ENCODE data around the gene MBOAT2.

The MBOAT2 gene

DNA sequence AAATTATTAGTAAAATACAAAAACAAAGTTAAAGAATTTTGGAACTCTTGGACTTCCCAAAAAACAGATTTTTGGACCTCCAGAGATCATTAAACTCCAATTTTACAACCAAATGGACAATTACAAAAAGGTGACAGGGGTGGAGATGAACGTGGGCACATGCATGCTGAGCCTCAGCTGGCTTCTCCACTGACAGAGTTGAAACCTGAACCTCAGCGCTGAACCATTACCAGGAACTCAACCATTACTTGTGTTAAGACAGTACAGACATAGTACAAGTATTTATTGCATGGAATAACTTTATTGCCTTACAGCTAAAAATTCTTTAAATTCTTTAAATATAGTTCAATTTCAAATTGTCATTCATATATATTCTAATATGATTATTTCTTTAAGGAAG lies 133.0 kb downstream of the MBOAT2 start:
- Histone ChIP-seq H3K79me2 (ENCODE audit: control insufficient read depth, low read length) (no peaks in the 10 kb centered on the region), H3K9me3 (ENCODE audit: control insufficient read depth, insufficient read depth, low read length) (no peaks in the 10 kb centered on the region), H3K36me3 (ENCODE audit: control insufficient read depth, low read length) (no peaks in the 10 kb centered on the region), H4K20me1 (ENCODE audit: control insufficient read depth, insufficient read depth, low read depth, low read length) (no peaks in the 10 kb centered on the region), H3K9me2 (replicated peaks; ENCODE audit: control insufficient read depth, low read length) (no peaks in the 10 kb centered on the region), H3K4me1 (ENCODE audit: control insufficient read depth, low read length) (0 out of 2 replicates have a peak, but pooled peaks cover 7% of the 10 kb centered on the region), H3K4me2 (ENCODE audit: low read length) (no peak overlapping the region), H3K27ac (ENCODE audit: low read depth, low read length) (no peak overlapping the region), H3K4me3 (ENCODE audit: low read length) (no peak overlapping the region), H3F3A (ENCODE audit: control insufficient read depth, insufficient read depth) (no peaks in the 10 kb centered on the region), H3K27me3 (ENCODE audit: control insufficient read depth, low read length) (no peaks in the 10 kb centered on the region)
- no peak for TF ChIP-seq EZH2phosphoT487 (IDR thresholded peaks at IDR 0.05; ENCODE audit: borderline replicate concordance, low read length)
- TF ChIP-seq, protein P1, sequence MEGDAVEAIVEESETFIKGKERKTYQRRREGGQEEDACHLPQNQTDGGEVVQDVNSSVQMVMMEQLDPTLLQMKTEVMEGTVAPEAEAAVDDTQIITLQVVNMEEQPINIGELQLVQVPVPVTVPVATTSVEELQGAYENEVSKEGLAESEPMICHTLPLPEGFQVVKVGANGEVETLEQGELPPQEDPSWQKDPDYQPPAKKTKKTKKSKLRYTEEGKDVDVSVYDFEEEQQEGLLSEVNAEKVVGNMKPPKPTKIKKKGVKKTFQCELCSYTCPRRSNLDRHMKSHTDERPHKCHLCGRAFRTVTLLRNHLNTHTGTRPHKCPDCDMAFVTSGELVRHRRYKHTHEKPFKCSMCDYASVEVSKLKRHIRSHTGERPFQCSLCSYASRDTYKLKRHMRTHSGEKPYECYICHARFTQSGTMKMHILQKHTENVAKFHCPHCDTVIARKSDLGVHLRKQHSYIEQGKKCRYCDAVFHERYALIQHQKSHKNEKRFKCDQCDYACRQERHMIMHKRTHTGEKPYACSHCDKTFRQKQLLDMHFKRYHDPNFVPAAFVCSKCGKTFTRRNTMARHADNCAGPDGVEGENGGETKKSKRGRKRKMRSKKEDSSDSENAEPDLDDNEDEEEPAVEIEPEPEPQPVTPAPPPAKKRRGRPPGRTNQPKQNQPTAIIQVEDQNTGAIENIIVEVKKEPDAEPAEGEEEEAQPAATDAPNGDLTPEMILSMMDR (IDR thresholded peaks at IDR 0.05; ENCODE audit: low read depth, low read length, poor library complexity, severe bottlenecking) = no peak

DNA sequence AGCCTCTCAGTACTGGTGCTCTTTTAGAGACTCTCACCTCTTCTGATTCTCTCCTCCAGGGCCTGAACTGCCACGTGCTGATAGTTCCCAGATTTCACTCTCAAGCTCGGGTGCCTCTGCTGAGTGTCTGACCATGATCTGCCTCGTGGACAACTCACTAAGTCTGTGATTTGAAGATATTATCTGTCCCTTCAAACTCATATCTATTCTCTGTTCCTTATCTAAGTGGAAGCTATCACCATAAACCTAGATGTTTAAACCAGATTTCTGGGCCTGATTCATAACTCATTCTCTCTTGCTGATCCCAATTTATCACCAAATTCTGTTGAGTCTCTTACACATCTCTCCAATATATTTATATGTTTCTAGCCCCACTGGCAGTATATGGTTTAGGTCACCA lies 136.1 kb downstream of the MBOAT2 start:
- Histone ChIP-seq H3K9me3 (ENCODE audit: control insufficient read depth, insufficient read depth, low read length) (no peaks in the 10 kb centered on the region), H3K79me2 (ENCODE audit: control insufficient read depth, low read length) (no peaks in the 10 kb centered on the region), H3K27ac (ENCODE audit: low read depth, low read length) (no peak overlapping the region)

DNA sequence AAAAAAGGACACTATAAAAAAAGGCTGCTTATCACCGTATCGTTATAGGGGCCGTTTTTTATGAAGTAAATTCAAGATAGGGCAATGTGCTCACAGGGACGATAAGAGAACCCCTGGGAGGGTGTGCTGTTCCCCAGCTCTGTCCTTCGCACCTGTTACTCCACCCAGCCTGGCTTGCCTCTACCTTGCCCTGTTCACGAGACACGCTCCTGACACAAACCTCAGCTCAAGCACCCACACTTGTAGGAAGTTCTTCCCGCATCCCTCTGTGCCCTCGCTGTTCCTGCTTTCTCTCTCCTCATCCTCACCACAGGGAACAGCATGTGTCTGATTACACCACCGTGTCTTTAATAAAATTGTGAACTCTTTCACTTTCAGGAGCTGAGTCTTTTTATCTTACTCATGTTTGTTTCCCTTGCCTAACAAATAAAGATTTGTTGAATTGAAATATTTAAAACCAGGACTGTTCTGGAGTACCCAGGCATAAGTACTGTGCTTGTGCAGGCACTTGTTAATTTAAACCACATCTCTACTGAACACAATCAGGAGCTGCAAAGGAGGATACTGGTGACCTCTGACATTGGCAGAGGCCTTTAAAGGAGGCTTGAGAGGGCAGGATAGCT lies 140.0 kb downstream of the MBOAT2 start:
- H3K9me2 ChIP-seq (replicated peaks; ENCODE audit: control insufficient read depth, low read length) = no peaks in the 10 kb centered on the region
- H3K27me3 ChIP-seq (ENCODE audit: control insufficient read depth, low read length) = no peaks in the 10 kb centered on the region
- H3K9me3 ChIP-seq (ENCODE audit: control insufficient read depth, insufficient read depth, low read length) = no peaks in the 10 kb centered on the region
- H3K4me2 ChIP-seq (ENCODE audit: low read length) = no peak overlapping the region
- TF ChIP-seq EZH2phosphoT487 (IDR thresholded peaks at IDR 0.05; ENCODE audit: borderline replicate concordance, low read length) = no peak
- TF ChIP-seq, protein P1 (IDR thresholded peaks at IDR 0.05; ENCODE audit: low read depth, low read length, poor library complexity, severe bottlenecking) = no peak
- no peaks in the 10 kb centered on the region for H3K79me2 ChIP-seq (ENCODE audit: control insufficient read depth, low read length)
- no peak overlapping the region for H3K4me3 ChIP-seq (ENCODE audit: low read length)
- no peaks in the 10 kb centered on the region for H3F3A ChIP-seq (ENCODE audit: control insufficient read depth, insufficient read depth)
- H3K4me1 ChIP-seq (ENCODE audit: control insufficient read depth, low read length) = no peaks in the 10 kb centered on the region
- H3K27ac ChIP-seq (ENCODE audit: low read depth, low read length) = no peak overlapping the region
- no peaks in the 10 kb centered on the region for H3K36me3 ChIP-seq (ENCODE audit: control insufficient read depth, low read length)
- H4K20me1 ChIP-seq (ENCODE audit: control insufficient read depth, insufficient read depth, low read depth, low read length) = no peaks in the 10 kb centered on the region

More for the DNA sequence above, 136.1 kb downstream of the MBOAT2 start:
- Histone ChIP-seq H3K4me3 (ENCODE audit: low read length) (no peak overlapping the region), H3K4me1 (ENCODE audit: control insufficient read depth, low read length) (no peaks in the 10 kb centered on the region), H3K36me3 (ENCODE audit: control insufficient read depth, low read length) (no peaks in the 10 kb centered on the region), H3K9me2 (replicated peaks; ENCODE audit: control insufficient read depth, low read length) (no peaks in the 10 kb centered on the region), H4K20me1 (ENCODE audit: control insufficient read depth, insufficient read depth, low read depth, low read length) (no peaks in the 10 kb centered on the region), H3K27me3 (ENCODE audit: control insufficient read depth, low read length) (no peaks in the 10 kb centered on the region), H3K4me2 (ENCODE audit: low read length) (no peak overlapping the region), H3F3A (ENCODE audit: control insufficient read depth, insufficient read depth) (no peaks in the 10 kb centered on the region)
- TF ChIP-seq EZH2phosphoT487 (IDR thresholded peaks at IDR 0.05; ENCODE audit: borderline replicate concordance, low read length) = no peak

DNA sequence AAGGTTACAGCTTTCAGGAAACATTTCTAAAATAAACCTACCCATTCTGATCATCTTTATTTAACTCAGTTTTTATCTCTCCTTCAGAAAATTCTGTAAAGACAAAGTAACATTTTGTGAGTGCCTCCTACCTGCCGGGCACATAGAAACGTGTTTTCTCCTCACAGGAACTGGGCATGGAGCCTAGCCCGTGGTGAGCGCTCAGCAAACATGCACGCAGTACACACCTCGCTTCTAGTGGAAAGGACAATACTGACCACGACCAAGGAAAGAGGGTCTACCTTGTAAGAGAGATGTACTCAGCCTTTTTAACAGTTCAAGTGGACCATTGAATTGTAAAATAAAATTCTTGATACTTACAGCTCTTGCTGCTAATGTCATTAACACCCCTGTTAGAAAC lies 141.3 kb downstream of the MBOAT2 start:
- Histone ChIP-seq H3K27me3 (ENCODE audit: control insufficient read depth, low read length) (no peaks in the 10 kb centered on the region), H3K4me1 (ENCODE audit: control insufficient read depth, low read length) (no peaks in the 10 kb centered on the region), H3K4me3 (ENCODE audit: low read length) (no peak overlapping the region), H3K27ac (ENCODE audit: low read depth, low read length) (no peak overlapping the region), H3K79me2 (ENCODE audit: control insufficient read depth, low read length) (no peaks in the 10 kb centered on the region), H3K4me2 (ENCODE audit: low read length) (no peak overlapping the region), H3K9me2 (replicated peaks; ENCODE audit: control insufficient read depth, low read length) (no peaks in the 10 kb centered on the region), H3F3A (ENCODE audit: control insufficient read depth, insufficient read depth) (no peaks in the 10 kb centered on the region), H3K9me3 (ENCODE audit: control insufficient read depth, insufficient read depth, low read length) (no peaks in the 10 kb centered on the region), H3K36me3 (ENCODE audit: control insufficient read depth, low read length) (no peaks in the 10 kb centered on the region), H4K20me1 (ENCODE audit: control insufficient read depth, insufficient read depth, low read depth, low read length) (no peaks in the 10 kb centered on the region)
- TF ChIP-seq, protein P1 (IDR thresholded peaks at IDR 0.05; ENCODE audit: low read depth, low read length, poor library complexity, severe bottlenecking) = no peak
